Measurements from ENCODE around the gene BCL2A1.
"Not testable (repeated sequence)": the region's sequence is repeated elsewhere in the genome, so short reads cannot be mapped to it uniquely, and the experiment has no call there.

The BCL2A1 gene

DNA sequence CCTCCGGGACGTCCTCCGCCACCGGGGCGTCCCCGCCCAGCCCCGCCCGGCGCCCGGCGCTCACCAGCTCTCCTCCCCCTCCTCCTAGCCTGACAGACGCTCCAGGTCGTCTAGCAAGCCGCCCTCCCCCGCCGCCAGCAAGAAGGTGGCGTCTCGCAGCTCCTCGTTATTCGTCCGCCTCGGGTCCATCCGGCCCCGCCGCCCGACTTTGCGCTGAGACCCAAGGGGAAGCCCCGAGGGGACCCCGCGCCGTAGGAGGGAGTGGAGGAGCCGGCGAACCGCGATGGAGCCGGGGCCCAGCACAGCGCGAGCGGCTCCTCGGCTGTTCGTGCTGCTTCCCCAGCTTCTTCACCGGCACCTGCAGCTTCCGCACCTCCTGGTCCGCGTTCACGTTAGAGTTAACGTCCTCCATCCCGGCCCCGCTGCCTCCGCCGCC lies 47.9 kb downstream of the BCL2A1 start:
- DNase-seq (ENCODE audit: low spot score) = peak; percentile 69

DNA sequence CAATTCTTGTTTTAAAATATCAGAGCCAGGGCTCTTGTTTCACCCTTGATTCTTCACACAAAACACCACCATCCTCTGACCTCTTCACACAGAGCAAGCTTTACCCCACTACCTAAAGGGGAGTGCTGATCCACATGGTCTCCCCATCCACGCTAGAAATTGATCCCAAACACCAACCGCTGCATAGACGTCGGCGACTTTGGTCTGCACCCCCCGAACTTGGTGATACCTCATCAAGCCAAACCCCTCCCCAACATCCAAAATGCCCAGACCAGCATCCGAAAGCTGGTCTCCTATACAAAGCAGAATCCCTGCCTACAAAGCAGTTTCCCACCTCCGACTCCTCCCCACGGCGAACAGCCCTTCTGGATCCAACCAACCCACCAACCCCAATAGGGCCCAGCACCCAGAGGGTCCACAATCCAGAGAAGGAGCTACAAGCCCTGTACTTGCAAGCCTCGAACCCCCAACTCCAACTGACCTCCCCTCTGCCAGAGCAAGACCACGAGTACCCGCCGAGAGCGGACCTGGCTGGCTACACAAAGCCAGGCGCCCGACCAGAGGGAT lies 48.4 kb downstream of the BCL2A1 start:
- DNase-seq (ENCODE audit: low spot score) = no peak

DNA sequence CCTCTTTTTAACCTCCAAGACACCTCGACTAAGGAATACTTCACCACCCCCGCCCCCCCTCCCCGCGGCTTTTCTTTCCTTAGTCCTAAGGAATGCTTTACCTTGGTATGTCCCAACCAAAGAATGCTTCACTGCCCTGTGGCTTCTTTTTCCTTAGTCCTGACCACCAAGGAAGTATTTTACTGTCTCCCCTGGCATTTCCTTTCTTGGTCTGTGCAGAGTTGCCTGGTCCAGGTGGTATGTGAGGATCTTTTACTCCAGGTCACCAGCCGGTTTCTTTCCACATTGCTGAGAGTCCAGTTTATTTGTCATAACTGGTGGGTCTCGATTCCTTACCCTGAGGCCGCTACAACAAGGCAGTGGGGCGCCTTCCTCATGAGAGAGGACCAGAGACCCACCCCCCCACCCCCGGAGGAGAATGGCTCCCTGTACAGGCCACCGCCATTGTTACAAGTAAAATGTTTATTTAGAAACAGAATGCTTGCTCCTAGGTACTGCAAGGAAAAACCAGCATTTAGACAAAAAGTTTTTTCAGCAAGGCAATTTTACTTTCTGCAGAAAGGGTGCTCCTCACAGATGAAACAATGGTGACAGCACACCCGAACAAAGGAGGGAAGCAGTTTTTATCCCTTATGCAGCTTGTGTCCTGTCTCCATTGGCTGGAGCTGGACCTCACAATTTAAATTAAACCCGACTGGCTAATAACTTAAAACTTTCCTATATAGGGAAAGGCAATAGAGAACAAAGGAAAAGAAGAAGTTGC lies 51.1 kb downstream of the BCL2A1 start:
- DNase-seq (ENCODE audit: low spot score) = no peak

DNA sequence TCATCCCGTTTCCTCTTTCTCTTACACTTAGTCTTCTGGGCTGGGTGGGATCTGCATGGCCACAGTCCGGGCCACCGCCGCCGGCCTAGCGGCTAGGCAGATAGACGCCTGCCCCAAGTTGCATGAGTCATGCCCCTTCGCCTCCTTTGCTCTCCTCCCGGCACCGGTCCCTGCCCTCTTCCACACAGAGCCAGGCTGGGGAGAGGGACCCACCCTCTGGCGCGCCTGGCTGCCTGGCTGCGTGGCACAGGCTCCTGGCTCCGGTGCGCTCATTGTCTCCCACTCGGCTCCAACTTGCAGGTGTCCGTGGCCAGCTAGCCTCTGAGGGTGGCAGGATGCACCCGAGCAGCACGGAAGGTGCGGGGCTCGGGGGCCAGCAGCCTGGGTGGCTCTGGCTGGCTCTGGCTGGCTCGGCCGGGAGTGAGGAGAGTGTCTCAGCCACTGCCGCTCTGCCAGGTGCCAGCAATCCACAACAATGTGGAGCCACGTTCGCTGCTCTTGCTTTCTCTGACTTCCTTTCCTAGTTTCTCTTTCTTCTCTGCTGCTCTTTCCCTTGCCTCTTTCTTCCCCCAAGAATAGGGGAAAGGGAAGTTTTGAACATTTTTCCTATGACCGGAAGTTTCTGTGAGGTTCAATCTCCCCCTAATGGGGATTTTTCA lies 51.8 kb downstream of the BCL2A1 start:
- no peak for DNase-seq (ENCODE audit: low spot score)

GRCh38 chr15:79918278-79918677 lies 52.7 kb downstream of the BCL2A1 start:
- no peak for DNase-seq (ENCODE audit: low spot score)

- DNase-seq (ENCODE audit: low spot score) = no peak
Observed at GRCh38 chr15:79916502-79917132, 54.4 kb downstream of the BCL2A1 start.

GRCh38 chr15:79915776-79916501 lies 55.1 kb downstream of the BCL2A1 start:
- not testable (repeated sequence) for DNase-seq (ENCODE audit: low spot score)

GRCh38 chr15:79914728-79915127 lies 56.3 kb downstream of the BCL2A1 start:
- DNase-seq (ENCODE audit: low spot score) = no peak
